ENCODE data around the gene RPS15.

DNA sequence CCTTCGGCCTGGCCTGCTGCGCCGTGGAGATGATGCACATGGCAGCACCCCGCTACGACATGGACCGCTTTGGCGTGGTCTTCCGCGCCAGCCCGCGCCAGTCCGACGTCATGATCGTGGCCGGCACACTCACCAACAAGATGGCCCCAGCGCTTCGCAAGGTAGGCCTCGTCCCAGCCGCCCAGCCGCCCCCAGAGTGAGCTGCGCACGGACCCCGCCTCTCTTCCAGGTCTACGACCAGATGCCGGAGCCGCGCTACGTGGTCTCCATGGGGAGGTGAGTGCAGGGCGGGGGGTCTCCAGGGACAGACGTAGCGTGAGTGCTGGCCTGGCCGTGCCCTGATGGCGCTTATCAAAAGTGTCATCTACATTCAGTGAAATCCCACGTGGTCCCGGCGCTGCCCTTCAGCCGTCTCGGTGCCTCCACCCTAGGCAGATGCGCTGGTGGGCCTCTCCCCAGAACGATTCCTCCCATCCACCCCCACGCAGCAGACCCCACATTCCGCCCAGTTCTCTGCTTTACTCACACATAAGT is 47.2 kb upstream of the RPS15 start:
- no peak for TF ChIP-seq EP300 (IDR thresholded peaks at IDR 0.05)
- TF ChIP-seq, protein P1, sequence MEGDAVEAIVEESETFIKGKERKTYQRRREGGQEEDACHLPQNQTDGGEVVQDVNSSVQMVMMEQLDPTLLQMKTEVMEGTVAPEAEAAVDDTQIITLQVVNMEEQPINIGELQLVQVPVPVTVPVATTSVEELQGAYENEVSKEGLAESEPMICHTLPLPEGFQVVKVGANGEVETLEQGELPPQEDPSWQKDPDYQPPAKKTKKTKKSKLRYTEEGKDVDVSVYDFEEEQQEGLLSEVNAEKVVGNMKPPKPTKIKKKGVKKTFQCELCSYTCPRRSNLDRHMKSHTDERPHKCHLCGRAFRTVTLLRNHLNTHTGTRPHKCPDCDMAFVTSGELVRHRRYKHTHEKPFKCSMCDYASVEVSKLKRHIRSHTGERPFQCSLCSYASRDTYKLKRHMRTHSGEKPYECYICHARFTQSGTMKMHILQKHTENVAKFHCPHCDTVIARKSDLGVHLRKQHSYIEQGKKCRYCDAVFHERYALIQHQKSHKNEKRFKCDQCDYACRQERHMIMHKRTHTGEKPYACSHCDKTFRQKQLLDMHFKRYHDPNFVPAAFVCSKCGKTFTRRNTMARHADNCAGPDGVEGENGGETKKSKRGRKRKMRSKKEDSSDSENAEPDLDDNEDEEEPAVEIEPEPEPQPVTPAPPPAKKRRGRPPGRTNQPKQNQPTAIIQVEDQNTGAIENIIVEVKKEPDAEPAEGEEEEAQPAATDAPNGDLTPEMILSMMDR (IDR thresholded peaks at IDR 0.05) = no peak
- TF ChIP-seq POLR2A (IDR thresholded peaks at IDR 0.05) = no peak
- TF ChIP-seq POLR2AphosphoS5 (IDR thresholded peaks at IDR 0.05) = no peak
